ENCODE data around the gene AK9. TPM values are rescaled to one million over a fixed set of nuclear protein-coding genes. Genes with fewer than 3 reads are reported as not detected.
"Not testable (repeated sequence)": the region's sequence is repeated elsewhere in the genome, so short reads cannot be mapped to it uniquely, and the experiment has no call there.

Gene AK9
- total RNA-seq, 1 donor from 2014 or later = 4.5 TPM

- no peak overlapping the region for H3K4me3 ChIP-seq (ENCODE audit: low read depth, low read length)
- TF ChIP-seq CTCF (conservative IDR thresholded peaks at IDR 0.05; ENCODE audit: low read depth, low read length) = no peak
- no peak for DNase-seq (ENCODE audit: low read depth)
Observed at GRCh38 chr6:109609737-109610136, 81.3 kb downstream of the AK9 start.

GRCh38 chr6:109606359-109606758 is 84.6 kb downstream of the AK9 start:
- no peak for DNase-seq (ENCODE audit: low read depth)
- TF ChIP-seq CTCF (conservative IDR thresholded peaks at IDR 0.05; ENCODE audit: low read depth, low read length) = no peak
- H3K4me3 ChIP-seq (ENCODE audit: low read depth, low read length) = no peak overlapping the region

DNA sequence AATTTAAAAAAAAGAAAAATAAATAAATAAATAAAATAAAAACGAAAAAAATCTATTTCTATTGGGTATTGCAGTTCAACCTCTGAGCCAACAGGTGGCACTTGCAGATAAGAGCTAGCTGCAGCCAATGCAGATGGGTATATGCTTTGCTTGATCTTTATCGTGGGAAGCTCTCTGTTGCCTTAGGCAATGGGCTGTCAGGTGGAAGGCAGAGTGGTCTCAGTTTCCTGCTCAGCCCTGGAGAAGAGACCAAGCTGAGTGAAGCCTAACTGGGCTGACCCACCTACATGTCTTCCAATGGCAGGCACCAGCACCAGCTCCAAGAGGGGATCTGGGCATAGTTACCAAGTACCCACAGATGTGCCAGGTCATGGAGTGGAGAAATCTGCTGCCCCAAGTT is 95.0 kb downstream of the AK9 start:
- DNase-seq (ENCODE audit: low read depth) = no peak
- TF ChIP-seq CTCF (conservative IDR thresholded peaks at IDR 0.05; ENCODE audit: low read depth, low read length) = peak; percentile 55
- no peak overlapping the region for H3K4me3 ChIP-seq (ENCODE audit: low read depth, low read length)

DNA sequence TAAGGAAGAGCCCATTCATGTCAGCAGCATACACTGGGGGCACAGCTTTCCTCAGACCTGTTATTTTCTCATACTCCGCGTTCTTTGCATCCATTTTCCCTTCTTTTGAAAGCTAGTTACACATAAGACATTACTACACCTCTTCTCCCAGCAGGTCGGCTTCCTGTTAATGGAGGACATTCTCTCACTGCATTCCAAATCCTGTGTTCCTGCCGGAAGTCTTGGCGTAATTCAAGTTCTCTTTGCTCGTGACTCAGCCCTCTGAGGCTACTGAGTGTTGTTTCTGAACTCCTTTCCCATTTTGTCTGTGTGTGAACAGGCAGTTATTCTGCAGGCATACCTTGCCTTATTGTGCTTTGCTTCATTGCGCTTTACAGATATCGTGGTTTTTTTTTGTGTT is 110.5 kb downstream of the AK9 start:
- no peak for DNase-seq (ENCODE audit: low read depth)
- H3K4me3 ChIP-seq (ENCODE audit: low read depth, low read length) = no peak overlapping the region
- no peak for TF ChIP-seq CTCF (conservative IDR thresholded peaks at IDR 0.05; ENCODE audit: low read depth, low read length)

- TF ChIP-seq CTCF (conservative IDR thresholded peaks at IDR 0.05; ENCODE audit: low read depth, low read length) = no peak
- H3K4me3 ChIP-seq (ENCODE audit: low read depth, low read length) = no peak overlapping the region
- DNase-seq (ENCODE audit: low read depth) = no peak
Observed at GRCh38 chr6:109579361-109579760, 111.6 kb downstream of the AK9 start.

DNA sequence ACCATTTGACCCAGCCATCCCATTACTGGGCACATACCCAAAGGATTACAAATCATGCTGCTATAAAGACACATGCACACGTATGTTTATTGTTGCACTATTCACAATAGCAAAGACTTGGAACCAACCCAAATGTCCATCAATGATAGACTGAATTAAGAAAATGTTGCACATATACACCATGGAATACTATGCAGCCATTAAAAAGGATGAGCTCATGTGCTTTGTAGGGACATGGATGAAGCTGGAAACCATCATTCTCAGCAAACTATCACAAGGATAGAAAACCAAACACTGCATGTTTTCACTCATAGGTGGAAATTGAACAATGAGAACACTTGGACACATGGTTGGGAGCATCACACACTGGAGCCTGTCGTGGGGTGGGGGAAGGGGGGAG is 121.1 kb downstream of the AK9 start:
- not testable (repeated sequence) for H3K4me3 ChIP-seq (ENCODE audit: low read depth, low read length); DNase-seq (ENCODE audit: low read depth)

GRCh38 chr6:109561844-109562243 is 129.2 kb downstream of the AK9 start:
- no peak for DNase-seq (ENCODE audit: low read depth)
- TF ChIP-seq CTCF (conservative IDR thresholded peaks at IDR 0.05; ENCODE audit: low read depth, low read length) = no peak
- H3K4me3 ChIP-seq (ENCODE audit: low read depth, low read length) = no peak overlapping the region

DNA sequence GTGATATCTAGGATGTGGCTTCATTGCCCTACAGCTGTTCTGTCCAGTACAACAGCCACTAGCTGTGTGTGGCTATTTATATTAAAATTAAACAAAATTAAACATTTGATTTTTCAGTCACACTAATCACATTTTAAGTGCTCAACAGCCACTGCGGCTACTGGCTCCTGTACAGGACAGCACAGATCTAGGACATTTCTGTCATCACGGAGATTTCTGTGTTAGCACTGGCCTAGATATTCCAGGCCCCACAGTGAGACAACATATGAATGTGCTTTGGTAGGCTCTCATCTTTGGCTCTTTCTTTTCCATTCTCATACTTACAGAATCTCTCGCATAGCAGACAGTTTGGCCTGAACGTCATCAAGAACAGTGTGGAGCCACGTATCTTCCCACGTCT is 159.6 kb downstream of the AK9 start:
- TF ChIP-seq CTCF (conservative IDR thresholded peaks at IDR 0.05; ENCODE audit: low read depth, low read length) = no peak
- no peak for DNase-seq (ENCODE audit: low read depth)
- no peak overlapping the region for H3K4me3 ChIP-seq (ENCODE audit: low read depth, low read length)

Data from epithelial cell of proximal tubule (primary cell).